ENCODE measurements around the gene KCTD16. TPM values are rescaled to one million over a fixed set of nuclear protein-coding genes. Genes with fewer than 3 reads are reported as not detected.

KCTD16 gene
- total RNA-seq, 2 experiments from 2014 or later, result 0.14 to 0.25 TPM

DNA sequence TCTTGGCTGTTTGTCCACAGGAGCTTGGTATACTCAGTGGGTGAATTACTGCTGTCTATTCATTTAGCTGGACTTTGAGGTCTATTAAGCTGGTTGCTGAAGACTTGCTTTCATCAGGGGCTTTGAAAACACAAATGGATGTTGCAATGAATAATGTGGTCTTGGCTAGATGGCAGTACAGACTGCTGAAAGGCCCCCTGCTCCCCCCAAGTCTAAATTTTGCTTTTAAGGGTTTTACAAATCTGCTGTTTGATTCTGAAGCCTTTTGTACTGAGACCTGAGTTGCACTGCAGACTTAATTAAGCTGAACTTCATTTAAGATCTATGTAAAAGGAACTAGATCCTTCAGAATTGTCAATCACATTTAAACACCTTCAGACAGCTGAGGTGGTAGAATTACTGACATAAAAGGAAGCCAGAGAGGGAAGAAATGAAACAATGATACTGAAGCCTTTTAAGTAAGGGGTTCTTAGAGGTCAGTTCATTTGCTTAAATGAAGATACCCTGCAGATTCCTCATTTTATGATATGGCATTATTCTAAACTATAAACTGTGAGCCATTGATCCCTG is 37.3 kb downstream of the KCTD16 start:
- CTCF ChIA-PET, result interaction anchor here (0.7 to 1.6 kb wide), 2 partner anchors 18 to 329 kb away, joined by 3 to 4 read pairs; no protein-coding TSS in a partner anchor
- no peaks in the 10 kb centered on the region for H3K36me3 Mint-ChIP-seq (ENCODE audit: low read depth)
- peaks cover 42% of the 10 kb centered on the region for H3K27me3 Mint-ChIP-seq
- POLR2A ChIA-PET, result no interaction called here
- H3K9me3 Mint-ChIP-seq (ENCODE audit: low read depth), result no peaks in the 10 kb centered on the region
- ATAC-seq (no peak), DNase-seq (no peak)
- no peak overlapping the region for H3K27ac Mint-ChIP-seq
- no peak overlapping the region for H3K4me3 Mint-ChIP-seq
- H3K4me1 Mint-ChIP-seq, result peaks cover 7% of the 10 kb centered on the region
- intact Hi-C loops (cut with DNase I, micrococcal nuclease), result loop anchor here (10.0 kb wide), 2 partner anchors 187 to 1837 kb away; no protein-coding TSS in a partner anchor

DNA sequence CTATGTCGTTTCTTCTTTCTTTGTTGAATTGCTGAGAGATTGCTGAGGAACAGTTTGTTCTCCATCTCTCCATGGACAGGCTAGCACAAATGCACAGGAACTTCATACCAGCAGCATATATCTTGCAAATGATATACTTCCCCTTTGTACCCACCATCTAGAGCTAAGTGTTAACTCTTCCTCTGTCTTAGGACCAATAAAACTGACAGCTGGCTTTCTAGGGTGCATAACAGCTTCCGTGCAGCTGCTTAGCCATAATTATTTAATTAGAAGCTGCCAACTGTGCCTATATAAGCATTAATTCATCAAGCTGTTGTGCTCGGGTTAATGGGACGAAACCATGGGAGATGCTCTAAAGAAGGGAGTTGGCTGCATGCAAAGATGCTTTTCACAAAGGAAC is 38.7 kb downstream of the KCTD16 start:
- H3K27ac Mint-ChIP-seq, result no peak overlapping the region
- no peak overlapping the region for H3K4me3 Mint-ChIP-seq
- H3K4me1 Mint-ChIP-seq, result peaks cover 3% of the 10 kb centered on the region
- no peaks in the 10 kb centered on the region for H3K36me3 Mint-ChIP-seq (ENCODE audit: low read depth)
- ATAC-seq (no peak), DNase-seq (no peak)
- H3K9me3 Mint-ChIP-seq (ENCODE audit: low read depth), result no peaks in the 10 kb centered on the region
- ChIA-PET POLR2A (interaction anchor here (0.6 kb wide), 1 partner anchor 1632 kb away, joined by 3 read pairs; no protein-coding TSS in a partner anchor), CTCF (no interaction called here)
- peaks cover 43% of the 10 kb centered on the region for H3K27me3 Mint-ChIP-seq
- intact Hi-C loops (cut with DNase I, micrococcal nuclease), result loop anchor here (10.0 kb wide), 2 partner anchors 185 to 1835 kb away; no protein-coding TSS in a partner anchor

DNA sequence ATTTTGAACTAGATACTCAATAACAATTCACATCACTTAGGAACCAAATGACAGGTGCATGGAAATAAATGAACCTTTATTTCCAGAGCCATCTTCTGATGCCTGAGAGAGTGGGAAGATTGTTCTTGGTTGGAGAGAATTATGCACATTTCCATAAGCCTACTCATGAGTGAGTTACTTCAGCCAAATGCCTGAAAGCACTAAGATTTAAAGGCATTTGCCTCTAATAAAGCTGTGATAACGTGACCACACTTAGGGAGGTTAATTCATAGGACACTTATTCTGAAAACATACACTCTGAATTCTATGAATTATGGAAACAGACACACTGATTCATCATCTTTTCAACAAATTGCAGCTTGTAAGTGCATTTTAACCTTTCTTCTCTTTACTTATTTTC is 40.0 kb downstream of the KCTD16 start:
- ATAC-seq (no peak), DNase-seq (no peak)
- intact Hi-C loops (cut with DNase I, micrococcal nuclease), result no loop called here
- Mint-ChIP-seq H3K27ac (no peak overlapping the region), H3K36me3 (ENCODE audit: low read depth) (no peaks in the 10 kb centered on the region), H3K27me3 (peaks cover 40% of the 10 kb centered on the region), H3K4me1 (no peaks in the 10 kb centered on the region), H3K4me3 (no peak overlapping the region), H3K9me3 (ENCODE audit: low read depth) (no peaks in the 10 kb centered on the region)
- POLR2A ChIA-PET, result no interaction called here
- CTCF ChIA-PET, result no interaction called here

GRCh38 chr5:144219869-144220268 is 49.2 kb downstream of the KCTD16 start:
- H3K27me3 Mint-ChIP-seq, result peaks cover 14% of the 10 kb centered on the region
- no peaks in the 10 kb centered on the region for H3K36me3 Mint-ChIP-seq (ENCODE audit: low read depth)
- H3K4me1 Mint-ChIP-seq, result no peaks in the 10 kb centered on the region
- CTCF ChIA-PET, result no interaction called here
- no peak overlapping the region for H3K4me3 Mint-ChIP-seq
- H3K27ac Mint-ChIP-seq, result no peak overlapping the region
- no peak for DNase-seq
- POLR2A ChIA-PET, result no interaction called here
- H3K9me3 Mint-ChIP-seq (ENCODE audit: low read depth), result no peaks in the 10 kb centered on the region
- intact Hi-C loops (cut with DNase I, micrococcal nuclease), result no loop called here
- ATAC-seq, result no peak

DNA sequence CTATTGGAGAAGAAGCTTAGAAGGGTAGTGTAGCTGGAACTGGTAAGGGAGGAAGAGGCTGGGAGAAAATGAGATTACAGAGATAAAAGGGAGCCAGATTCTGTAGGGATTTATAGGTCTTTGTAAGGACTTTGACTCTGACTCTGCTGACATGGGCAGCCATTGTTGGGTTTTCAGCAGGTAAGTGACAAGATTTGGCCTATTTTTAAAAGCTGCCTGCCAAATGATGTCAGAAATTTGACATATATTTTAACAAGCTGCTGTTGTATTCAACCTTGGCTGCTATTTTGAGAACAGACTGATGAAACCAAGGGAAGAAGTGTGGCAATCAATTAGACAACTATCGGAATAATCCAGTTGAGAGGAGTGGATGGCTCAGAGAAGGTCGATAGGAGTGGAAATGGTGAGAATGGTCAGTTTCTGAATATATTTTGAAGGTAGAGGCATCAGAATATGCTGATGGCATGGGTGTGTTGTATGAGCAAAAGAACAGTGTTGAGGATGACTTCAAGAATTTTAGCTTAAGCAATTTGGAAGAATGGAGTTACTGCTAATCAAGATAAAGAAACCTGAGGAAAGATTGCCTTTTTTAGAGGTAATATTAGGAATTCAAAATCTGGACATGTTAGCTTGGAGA is 56.8 kb downstream of the KCTD16 start:
- CTCF ChIA-PET, result no interaction called here
- DNase-seq, result no peak
- no peak for ATAC-seq
- Mint-ChIP-seq H3K9me3 (ENCODE audit: low read depth) (no peaks in the 10 kb centered on the region), H3K27ac (no peak overlapping the region), H3K27me3 (peaks cover 4% of the 10 kb centered on the region), H3K4me3 (no peak overlapping the region), H3K36me3 (ENCODE audit: low read depth) (no peaks in the 10 kb centered on the region), H3K4me1 (no peaks in the 10 kb centered on the region)
- intact Hi-C loops (cut with DNase I, micrococcal nuclease), result no loop called here
- POLR2A ChIA-PET, result no interaction called here

GRCh38 chr5:144230806-144231205 is 60.1 kb downstream of the KCTD16 start:
- Mint-ChIP-seq H3K27ac (no peak overlapping the region), H3K36me3 (ENCODE audit: low read depth) (no peaks in the 10 kb centered on the region), H3K27me3 (no peaks in the 10 kb centered on the region), H3K9me3 (ENCODE audit: low read depth) (no peaks in the 10 kb centered on the region), H3K4me3 (no peak overlapping the region), H3K4me1 (no peaks in the 10 kb centered on the region)
- CTCF ChIA-PET, result no interaction called here
- ATAC-seq (no peak), DNase-seq (no peak)
- POLR2A ChIA-PET, result no interaction called here
- intact Hi-C loops (cut with DNase I, micrococcal nuclease), result no loop called here

DNA sequence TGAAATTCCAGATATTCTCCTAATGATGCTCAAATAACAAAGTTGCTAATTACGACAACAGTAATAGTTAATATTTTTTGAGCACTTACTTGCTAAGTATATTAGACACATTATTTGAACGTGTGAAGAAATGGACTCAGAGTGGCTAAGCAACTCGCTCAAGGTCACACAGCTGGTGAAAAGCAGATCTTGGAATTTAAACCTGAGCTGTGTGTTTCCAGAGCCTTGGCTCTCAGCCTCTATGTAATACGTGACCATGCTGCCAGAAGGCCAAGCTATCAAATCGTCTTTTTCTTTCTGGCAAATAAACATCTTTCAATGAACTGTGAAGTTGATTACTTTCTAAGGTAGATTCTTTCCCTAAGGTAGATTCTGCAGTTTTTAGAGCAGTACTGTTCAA is 61.6 kb downstream of the KCTD16 start:
- no peak for ATAC-seq
- Mint-ChIP-seq H3K36me3 (ENCODE audit: low read depth) (no peaks in the 10 kb centered on the region), H3K27me3 (peaks cover 12% of the 10 kb centered on the region), H3K4me1 (no peaks in the 10 kb centered on the region), H3K9me3 (ENCODE audit: low read depth) (no peaks in the 10 kb centered on the region), H3K4me3 (no peak overlapping the region), H3K27ac (no peak overlapping the region)
- CTCF ChIA-PET, result interaction anchor here (0.6 kb wide), 1 partner anchor 1208 kb away, joined by 3 read pairs; no protein-coding TSS in a partner anchor
- intact Hi-C loops (cut with DNase I, micrococcal nuclease), result no loop called here
- POLR2A ChIA-PET, result no interaction called here
- no peak for DNase-seq

DNA sequence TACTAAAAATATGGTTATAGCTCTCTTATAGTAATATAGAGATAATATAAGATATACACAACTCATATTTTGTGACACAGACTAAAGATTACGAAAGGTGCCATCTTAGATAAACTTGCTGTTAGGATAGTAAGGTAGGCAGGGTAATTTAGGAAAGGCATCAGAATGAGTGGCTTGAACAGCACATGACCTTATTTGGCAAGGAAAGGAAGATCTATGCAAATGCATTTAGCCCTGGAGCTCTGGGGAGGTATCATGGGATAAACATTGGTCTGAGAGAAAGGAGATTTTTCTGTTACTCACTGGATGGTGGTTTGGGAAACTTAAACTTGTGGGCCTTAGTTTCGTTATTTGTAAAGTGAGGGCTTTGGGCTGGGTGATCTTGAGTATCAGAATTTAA is 65.8 kb downstream of the KCTD16 start:
- Mint-ChIP-seq H3K27me3 (peaks cover 19% of the 10 kb centered on the region), H3K4me1 (no peaks in the 10 kb centered on the region), H3K36me3 (ENCODE audit: low read depth) (no peaks in the 10 kb centered on the region), H3K9me3 (ENCODE audit: low read depth) (no peaks in the 10 kb centered on the region), H3K27ac (no peak overlapping the region), H3K4me3 (no peak overlapping the region)
- intact Hi-C loops (cut with DNase I, micrococcal nuclease), result no loop called here
- POLR2A ChIA-PET, result no interaction called here
- no peak for ATAC-seq
- no peak for DNase-seq
- CTCF ChIA-PET, result no interaction called here

GRCh38 chr5:144237851-144238250 is 67.2 kb downstream of the KCTD16 start:
- ChIA-PET CTCF (no interaction called here), POLR2A (no interaction called here)
- intact Hi-C loops (cut with DNase I, micrococcal nuclease), result no loop called here
- Mint-ChIP-seq H3K36me3 (ENCODE audit: low read depth) (no peaks in the 10 kb centered on the region), H3K4me3 (no peak overlapping the region), H3K27me3 (peaks cover 19% of the 10 kb centered on the region), H3K9me3 (ENCODE audit: low read depth) (no peaks in the 10 kb centered on the region), H3K4me1 (no peaks in the 10 kb centered on the region), H3K27ac (no peak overlapping the region)
- ATAC-seq (no peak), DNase-seq (no peak)

GRCh38 chr5:144247131-144247530 is 76.5 kb downstream of the KCTD16 start:
- DNase-seq, result no peak
- Mint-ChIP-seq H3K4me3 (no peak overlapping the region), H3K36me3 (ENCODE audit: low read depth) (no peaks in the 10 kb centered on the region), H3K9me3 (ENCODE audit: low read depth) (no peaks in the 10 kb centered on the region), H3K27ac (no peak overlapping the region), H3K27me3 (peaks cover 12% of the 10 kb centered on the region), H3K4me1 (no peaks in the 10 kb centered on the region)
- POLR2A ChIA-PET, result no interaction called here
- intact Hi-C loops (cut with DNase I, micrococcal nuclease), result no loop called here
- ATAC-seq, result no peak
- CTCF ChIA-PET, result interaction anchor here (1.4 kb wide), 1 partner anchor 19 kb away, joined by 5 read pairs; no protein-coding TSS in a partner anchor

DNA sequence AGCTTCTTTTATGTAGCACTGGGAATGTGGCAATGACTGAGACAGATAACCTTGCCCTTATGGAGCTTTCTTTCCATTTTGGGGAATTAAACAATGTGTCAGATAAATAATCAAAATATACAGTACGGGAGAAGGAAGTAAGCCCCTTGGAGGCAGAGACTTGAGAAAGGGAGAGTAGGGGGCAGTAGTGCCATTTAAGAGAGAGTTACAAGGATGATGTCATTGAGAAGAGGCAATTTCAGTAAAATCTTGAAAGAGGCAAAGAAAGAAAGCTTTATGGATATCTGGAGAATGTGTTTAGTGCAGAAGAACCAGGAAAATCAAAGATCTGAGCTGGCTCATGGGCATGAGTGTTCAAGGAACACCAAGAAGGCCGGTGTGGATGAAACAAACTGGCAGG is 77.3 kb downstream of the KCTD16 start:
- no peak for DNase-seq
- H3K4me3 Mint-ChIP-seq, result no peak overlapping the region
- ATAC-seq, result no peak
- ChIA-PET CTCF (interaction anchor here (1.4 kb wide), 1 partner anchor 18 kb away, joined by 5 read pairs; no protein-coding TSS in a partner anchor), POLR2A (no interaction called here)
- intact Hi-C loops (cut with DNase I, micrococcal nuclease), result no loop called here
- no peak overlapping the region for H3K27ac Mint-ChIP-seq
- peaks cover 14% of the 10 kb centered on the region for H3K27me3 Mint-ChIP-seq
- H3K4me1 Mint-ChIP-seq, result no peaks in the 10 kb centered on the region
- H3K9me3 Mint-ChIP-seq (ENCODE audit: low read depth), result no peaks in the 10 kb centered on the region
- H3K36me3 Mint-ChIP-seq (ENCODE audit: low read depth), result no peaks in the 10 kb centered on the region

DNA sequence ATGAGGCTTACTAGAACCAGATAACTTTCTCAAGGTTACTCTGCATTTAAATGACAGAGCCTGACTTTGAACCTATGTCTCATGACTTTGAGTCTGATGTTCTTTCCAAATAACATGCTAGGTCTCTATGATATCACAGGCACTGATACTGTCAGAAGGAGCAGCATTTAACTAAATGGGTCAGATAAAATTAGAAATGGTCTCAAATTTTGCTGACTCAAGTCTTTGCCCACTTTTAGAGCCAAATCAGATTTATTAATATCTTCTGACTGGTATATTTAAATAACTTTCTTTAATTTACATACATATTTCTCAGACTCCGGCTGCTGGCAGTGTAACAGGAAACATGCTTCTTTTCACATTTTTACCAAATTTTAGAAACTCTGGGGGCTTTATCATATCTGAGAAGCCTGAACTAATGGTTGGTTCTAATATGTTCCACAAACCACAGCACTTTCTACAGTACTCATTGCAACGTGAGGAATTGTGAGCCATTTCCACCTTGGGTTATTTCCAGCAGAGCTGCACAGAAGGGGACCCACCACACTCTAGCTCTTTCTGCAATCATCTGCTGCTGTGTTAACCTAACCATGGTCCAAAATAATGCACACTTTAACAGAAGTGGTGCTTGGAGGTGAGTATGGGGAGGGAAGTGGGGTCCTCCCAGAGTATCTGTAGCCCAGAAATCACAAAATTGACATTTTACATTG is 79.2 kb downstream of the KCTD16 start:
- peaks cover 18% of the 10 kb centered on the region for H3K27me3 Mint-ChIP-seq
- H3K9me3 Mint-ChIP-seq (ENCODE audit: low read depth), result no peaks in the 10 kb centered on the region
- CTCF ChIA-PET, result no interaction called here
- ATAC-seq, result no peak
- intact Hi-C loops (cut with DNase I, micrococcal nuclease), result no loop called here
- H3K27ac Mint-ChIP-seq, result no peak overlapping the region
- no peaks in the 10 kb centered on the region for H3K36me3 Mint-ChIP-seq (ENCODE audit: low read depth)
- H3K4me3 Mint-ChIP-seq, result no peak overlapping the region
- POLR2A ChIA-PET, result no interaction called here
- no peaks in the 10 kb centered on the region for H3K4me1 Mint-ChIP-seq
- no peak for DNase-seq
